GM23338 (cell line): ENCODE measurements around the gene USP7. TPM values are rescaled to one million over a fixed set of nuclear protein-coding genes. Genes with fewer than 3 reads are reported as not detected.

Source experiments
- ATAC-seq: fragments of 200-7000 bp; cut with Tn5 transposase; 3 replicates; pipeline ENCODE4 v1.9.1; 2020
- DNase-seq: peaks from one replicate; pipeline ENCODE4 v3.0.0-alpha.2; 2015; ENCODE audit warnings: low spot score
- H2AFZ ChIP-seq: fragments of 200-600 bp; sonication (generic); 2 replicates; pipeline ENCODE4 v1.8.0; 2016; ENCODE audit warnings: antibody characterized with exemption, mild to moderate bottlenecking, moderate library complexity
- H3F3A ChIP-seq: fragments of 200-600 bp; sonication (generic); replicated peaks from 2 replicates; pipeline ENCODE4 v1.8.0; 2017; ENCODE audit warnings: antibody characterized with exemption, mixed run types, low read depth
- H3K27ac ChIP-seq: fragments of 200-600 bp; sonication (generic); 2 replicates; pipeline ENCODE4 v1.6.1; 2016; ENCODE audit warnings: low read depth
- H3K27me3 ChIP-seq: fragments of 200-600 bp; sonication (generic); 2 replicates; pipeline ENCODE4 v1.8.0; 2016; ENCODE audit warnings: mild to moderate bottlenecking, mixed run types, moderate library complexity; ENCODE audit not compliant: insufficient read depth
- H3K36me3 ChIP-seq: fragments of 200-600 bp; sonication (generic); 2 replicates; pipeline ENCODE4 v1.8.0; 2016; ENCODE audit warnings: mild to moderate bottlenecking; ENCODE audit not compliant: insufficient read depth
- H3K4me1 ChIP-seq: fragments of 200-600 bp; sonication (generic); 2 replicates; pipeline ENCODE4 v1.8.0; 2016; ENCODE audit warnings: mild to moderate bottlenecking, moderate library complexity; ENCODE audit not compliant: insufficient read depth
- H3K4me2 ChIP-seq: fragments of 200-600 bp; sonication (generic); 2 replicates; pipeline ENCODE4 v1.7.1; 2017; ENCODE audit warnings: mixed run types
- H3K4me3 ChIP-seq: fragments of 200-600 bp; sonication (generic); 2 replicates; pipeline ENCODE4 v1.6.1; 2016; ENCODE audit warnings: mixed run types
- H3K79me2 ChIP-seq: fragments of 200-600 bp; sonication (generic); replicated peaks from 2 replicates; pipeline ENCODE4 v1.8.0; 2017; ENCODE audit warnings: mild to moderate bottlenecking; ENCODE audit not compliant: insufficient read depth
- H3K9me2 ChIP-seq: fragments of 200-600 bp; sonication (generic); 2 replicates; pipeline ENCODE4 v1.8.0; 2017; ENCODE audit not compliant: insufficient read depth
- H4K20me1 ChIP-seq: fragments of 200-600 bp; sonication (generic); replicated peaks from 2 replicates; pipeline ENCODE4 v1.8.0; 2017; ENCODE audit warnings: mild to moderate bottlenecking; ENCODE audit not compliant: insufficient read depth
- H3K27ac Mint-ChIP-seq: 2 replicates; pipeline ENCODE4 v1.8.0; 2020; ENCODE audit warnings: inconsistent platforms, mild to moderate bottlenecking, moderate library complexity, mixed read lengths
- H3K27me3 Mint-ChIP-seq: 3 replicates; pipeline ENCODE4 v1.8.0; 2022; ENCODE audit warnings: low read depth, mild to moderate bottlenecking, moderate library complexity, mixed read lengths, inconsistent platforms; ENCODE audit not compliant: insufficient read depth, poor library complexity
- H3K36me3 Mint-ChIP-seq: 3 replicates; pipeline ENCODE4 v1.8.0; 2021; ENCODE audit warnings: low read depth, mild to moderate bottlenecking, inconsistent platforms, moderate library complexity, mixed read lengths
- H3K4me1 Mint-ChIP-seq: 3 replicates; pipeline ENCODE4 v1.8.0; 2020; ENCODE audit warnings: mild to moderate bottlenecking, inconsistent platforms, mixed read lengths
- H3K4me3 Mint-ChIP-seq: 3 replicates; pipeline ENCODE4 v1.8.0; 2021; ENCODE audit warnings: moderate library complexity, mild to moderate bottlenecking, inconsistent platforms, mixed read lengths
- H3K9me3 Mint-ChIP-seq: 3 replicates; pipeline ENCODE4 v1.8.0; 2020; ENCODE audit warnings: moderate library complexity, mild to moderate bottlenecking, inconsistent platforms, mixed read lengths
- CTCF ChIP-seq, 2 experiments: fragments of 200-600 bp in 1 of 2; sonication (generic) in 1 of 2; conservative IDR thresholded peaks; 2 replicates each; pipeline versions ENCODE4 v1.5.1 to v1.6.1; 2016 to 2017; ENCODE audit warnings: antibody characterized with exemption in 2 of 2, low read depth in 2 of 2, mild to moderate bottlenecking in 2 of 2, moderate library complexity in 1 of 2
- EZH2phosphoT487 ChIP-seq: fragments of 200-600 bp; sonication (generic); IDR thresholded peaks from one replicate; pipeline ENCODE4 v1.8.1; 2018; ENCODE audit warnings: antibody characterized with exemption; ENCODE audit not compliant: unreplicated experiment
- POLR2AphosphoS5 ChIP-seq: IDR thresholded peaks from 2 replicates; pipeline ENCODE4 v1.6.1; 2016; ENCODE audit warnings: antibody characterized with exemption, low read depth
- REST ChIP-seq: IDR thresholded peaks from one replicate; pipeline ENCODE4 v1.6.1; 2018; ENCODE audit warnings: antibody characterized with exemption; ENCODE audit not compliant: unreplicated experiment
- STAT1 ChIP-seq: IDR thresholded peaks from one replicate; pipeline ENCODE4 v1.6.1; 2016; ENCODE audit warnings: antibody characterized with exemption; ENCODE audit not compliant: unreplicated experiment
- ZNF331 ChIP-seq: fragments of 250-450 bp; sonication (Bioruptor Pico); IDR thresholded peaks from 2 replicates; pipeline ENCODE4 v1.5.0; 2020; ENCODE audit warnings: low read depth, mild to moderate bottlenecking, moderate library complexity
- polyA plus RNA-seq: library from polyadenylated mRNA; unstranded; fragments of >200 nt; fragmentation: Nextera tagmentation; extraction: Ambion mirVana; gene quantifications from 2 replicates; pipeline ENCODE4 v1.2.1, GENCODE V29; 2016
- total RNA-seq: library from RNA; depleted of rRNA; stranded (reverse); fragments of >200 nt; shearing (Covaris generic); gene quantifications from 2 replicates; pipeline ENCODE4 v1.2.3, GENCODE V29; 2014

Gene USP7
- total and polyA plus RNA-seq, 2 experiments from 2014 or later: 42.3 to 130 TPM

GRCh38 chr16:8869212-8869987 is 94.3 kb downstream of the USP7 start:
- peak overlapping the region; percentile 84 for H3K4me3 Mint-ChIP-seq
- Histone ChIP-seq H3K4me2 (peak overlapping the region; percentile 88), H3K4me3 (peak overlapping the region; percentile 66)

More at GRCh38 chr16:8869212-8869987, 94.3 kb downstream of the USP7 start:
- peaks cover 42% of the 10 kb centered on the region for H3K79me2 ChIP-seq
- peak; percentile 81 for DNase-seq
- Mint-ChIP-seq H3K4me1 (peaks cover 32% of the 10 kb centered on the region), H3K9me3 (no peaks in the 10 kb centered on the region; the same call in 2 of the 3 replicates), H3K27me3 (peaks cover 34% of the 10 kb centered on the region), H3K27ac (peak overlapping the region; percentile 78), H3K36me3 (peaks cover 16% of the 10 kb centered on the region)
- peak; percentile 27 for ATAC-seq
- no peaks in the 10 kb centered on the region for H3K27me3 ChIP-seq
- H4K20me1 ChIP-seq: peaks cover 25% of the 10 kb centered on the region
- no peaks in the 10 kb centered on the region for H3K9me2 ChIP-seq
- TF ChIP-seq STAT1: no peak
- peak; percentile 33; the same call in 1 of the 2 replicates for TF ChIP-seq POLR2AphosphoS5
- no peak for TF ChIP-seq ZNF331 (CRISPR knock-in tag)
- TF ChIP-seq REST: no peak
- TF ChIP-seq CTCF (conservative IDR thresholded peaks at IDR 0.05; ENCODE audit: low read depth in 2 of 2): peak in 1 of 2 experiments; percentile 22; a peak in 1 of 4 replicates
- no peak for TF ChIP-seq EZH2phosphoT487
- peaks cover 26% of the 10 kb centered on the region for H3K4me1 ChIP-seq
- peak overlapping the region; percentile 89; the same call in 1 of the 2 replicates for H3K27ac ChIP-seq
- peaks cover 26% of the 10 kb centered on the region for H3F3A ChIP-seq
- peak overlapping the region; percentile 91 for H2AFZ ChIP-seq
- no peaks in the 10 kb centered on the region for H3K36me3 ChIP-seq
